GM12891 (cell line): ENCODE data around the gene SCN8A.

Experiments used
- DNase-seq: peaks from one replicate; pipeline ENCODE4 v3.0.0; 2011; ENCODE audit warnings: low spot score; ENCODE audit not compliant: insufficient read length
- FAIRE-seq: peaks from 2 replicates; lab custom pipeline; 2011; peaks lifted over from hg19 to GRCh38; lab: Jason Lieb, UNC
- PAX5 ChIP-seq: IDR thresholded peaks from 2 replicates; pipeline ENCODE4 v1.6.1; 2011; ENCODE audit warnings: low read length, moderate library complexity, mild to moderate bottlenecking; ENCODE audit not compliant: insufficient read depth, severe bottlenecking
- POLR2A ChIP-seq: IDR thresholded peaks from 2 replicates; pipeline ENCODE4 v1.6.1; 2011; ENCODE audit warnings: low read depth, low read length, control low read depth
- POLR2AphosphoS5 ChIP-seq: IDR thresholded peaks from 2 replicates; pipeline ENCODE4 v1.6.1; 2011; ENCODE audit warnings: low read depth, low read length, control low read depth
- POU2F2 ChIP-seq: IDR thresholded peaks from 2 replicates; pipeline ENCODE4 v1.6.1; 2011; ENCODE audit warnings: low read depth, mild to moderate bottlenecking, control low read depth, low read length, moderate library complexity
- SPI1 ChIP-seq: IDR thresholded peaks from 2 replicates; pipeline ENCODE4 v1.6.1; 2011; ENCODE audit warnings: low read depth, low read length, control low read depth
- TAF1 ChIP-seq: IDR thresholded peaks from 2 replicates; pipeline ENCODE4 v1.6.1; 2011; ENCODE audit warnings: low read depth, low read length, control low read depth

SCN8A gene

DNA sequence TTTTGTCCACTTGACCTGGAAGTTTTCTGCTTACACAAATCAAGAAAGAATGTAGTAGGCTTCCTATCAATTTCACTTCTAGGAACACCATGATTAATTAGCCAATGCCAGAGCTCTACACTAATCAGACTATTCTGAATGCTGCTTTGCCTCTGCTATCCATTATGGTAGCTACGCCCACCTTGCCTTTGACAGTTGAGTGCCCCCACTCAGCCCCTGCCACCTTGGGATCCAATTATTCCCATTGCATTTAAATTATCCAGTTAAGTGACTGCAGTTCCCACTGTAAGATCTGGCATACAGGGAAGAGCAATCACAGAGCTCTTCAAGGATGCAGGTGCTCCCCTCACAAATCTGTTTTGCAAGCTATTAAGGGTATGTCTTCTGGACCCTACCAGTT lies 210.0 kb downstream of the SCN8A start:
- TF ChIP-seq SPI1 (no peak), POLR2AphosphoS5 (no peak), PAX5 (no peak), POLR2A (no peak), TAF1 (no peak), POU2F2 (no peak)
- DNase-seq (no peak), FAIRE-seq (no peak)

- FAIRE-seq (no peak), DNase-seq (no peak)
- TF ChIP-seq POU2F2 (no peak), POLR2AphosphoS5 (no peak), SPI1 (no peak), TAF1 (no peak), PAX5 (no peak), POLR2A (no peak)
Measured at GRCh38 chr12:51806896-51807295, 215.9 kb downstream of the SCN8A start.

GRCh38 chr12:51809193-51809592 lies 218.2 kb downstream of the SCN8A start:
- TF ChIP-seq PAX5 (no peak), POLR2AphosphoS5 (no peak), SPI1 (no peak), POU2F2 (no peak), TAF1 (no peak), POLR2A (no peak)
- DNase-seq (no peak), FAIRE-seq (peak; percentile 38)

- DNase-seq (no peak), FAIRE-seq (no peak)
- TF ChIP-seq POU2F2 (no peak), TAF1 (no peak), POLR2A (no peak), SPI1 (no peak), POLR2AphosphoS5 (no peak), PAX5 (no peak)
Measured at GRCh38 chr12:51811203-51812202, 220.5 kb downstream of the SCN8A start.

DNA sequence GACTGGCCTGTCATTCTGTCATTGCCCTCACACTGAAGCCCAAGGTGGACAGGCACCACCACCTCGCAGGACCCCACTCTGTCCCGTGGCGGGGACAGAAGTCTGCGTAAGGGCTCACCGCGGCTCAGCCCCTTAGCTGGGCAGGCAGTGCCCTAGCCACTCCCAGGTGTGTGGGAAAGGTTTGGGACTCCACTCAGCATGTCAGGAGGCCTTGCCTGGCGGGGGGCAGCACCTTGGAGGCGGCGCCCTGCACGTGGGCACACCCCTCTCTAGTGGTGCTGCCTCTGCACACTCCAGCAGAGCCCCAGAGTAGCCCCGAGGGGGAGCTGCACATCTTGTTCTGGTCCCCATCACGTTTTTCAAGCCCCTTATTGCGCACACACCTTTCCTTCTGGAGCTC lies 221.8 kb downstream of the SCN8A start:
- DNase-seq (no peak), FAIRE-seq (no peak)
- TF ChIP-seq POU2F2 (no peak), POLR2A (no peak), PAX5 (no peak), POLR2AphosphoS5 (no peak), SPI1 (no peak), TAF1 (no peak)

- FAIRE-seq: no peak
- TF ChIP-seq POLR2A (no peak), POLR2AphosphoS5 (no peak), SPI1 (no peak), TAF1 (no peak), PAX5 (no peak), POU2F2 (no peak)
Measured at GRCh38 chr12:51813931-51814310, 222.9 kb downstream of the SCN8A start.

DNA sequence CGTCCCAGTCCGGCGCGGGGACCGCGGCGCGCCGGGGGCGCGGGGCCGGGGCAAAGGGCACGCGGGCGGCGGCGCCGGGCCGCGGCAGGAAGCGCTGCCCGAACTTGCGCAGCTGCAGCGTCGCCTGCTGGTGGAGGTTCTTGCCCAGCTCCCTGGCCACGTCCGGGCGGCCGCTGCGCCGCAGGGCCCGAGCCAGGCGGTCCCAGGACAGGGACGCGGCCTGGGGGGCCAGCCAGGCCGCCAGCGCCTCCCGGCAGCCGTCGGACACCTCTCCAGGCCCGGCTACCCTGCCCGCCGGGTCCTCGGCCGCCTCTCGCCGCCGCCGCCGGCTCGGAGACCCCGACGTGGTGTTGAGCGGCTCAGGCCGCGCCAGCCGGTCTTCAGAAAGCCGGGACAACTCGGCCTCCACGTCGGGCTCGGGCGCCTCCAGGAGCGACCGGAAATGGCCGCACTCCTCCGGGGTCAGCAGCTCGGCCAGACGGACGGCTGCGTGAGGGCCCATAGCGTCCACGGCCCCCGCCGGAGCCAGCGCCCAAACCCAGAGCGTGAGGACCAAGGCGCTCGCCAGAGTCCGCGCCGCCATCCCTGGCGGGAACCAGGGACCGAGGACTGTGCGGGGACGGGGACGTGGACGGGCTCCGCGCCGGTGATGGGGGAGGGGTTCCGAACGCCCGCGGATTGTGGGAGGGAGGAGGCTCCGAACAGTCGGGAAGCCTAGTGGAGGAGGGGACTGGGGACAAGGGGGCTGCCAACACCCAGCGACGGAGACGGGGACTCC lies 223.5 kb downstream of the SCN8A start:
- peak; percentile 28 for FAIRE-seq
- peak; percentile 64 for DNase-seq
- TF ChIP-seq TAF1 (no peak), PAX5 (no peak), POLR2A (no peak), POLR2AphosphoS5 (no peak), POU2F2 (no peak), SPI1 (no peak)

More at GRCh38 chr12:51813931-51814310, 222.9 kb downstream of the SCN8A start:
- no peak for DNase-seq

GRCh38 chr12:51815571-51815970 lies 224.5 kb downstream of the SCN8A start:
- FAIRE-seq (no peak), DNase-seq (no peak)
- TF ChIP-seq TAF1: no peak

GRCh38 chr12:51817027-51817953 lies 226.3 kb downstream of the SCN8A start:
- FAIRE-seq (no peak), DNase-seq (no peak)
- TF ChIP-seq POU2F2 (no peak), POLR2A (no peak), TAF1 (no peak), POLR2AphosphoS5 (no peak), SPI1 (no peak), PAX5 (no peak)
